Right ventricle myocardium superior (tissue), 1 donor: ENCODE results near the gene ZNF502. TPM values are rescaled to one million over a fixed set of nuclear protein-coding genes. Genes with fewer than 3 reads are reported as not detected.
"Not testable (repeated sequence)": the region's sequence is repeated elsewhere in the genome, so short reads cannot be mapped to it uniquely, and the experiment has no call there.

Source experiments
- ATAC-seq: fragments of 200-7000 bp; cut with Tn5 transposase; one replicate; pipeline ENCODE4 v1.9.1; 2020; ENCODE audit warnings: mild to moderate bottlenecking; ENCODE audit not compliant: poor library complexity
- DNase-seq: peaks from one replicate; pipeline ENCODE4 v3.0.0-alpha.2; 2020
- intact Hi-C: fragments of 100-400 bp; cut with DNase I; formaldehyde crosslinking; loops from one replicate; pipeline ENCODE4 v1.11.2; 2022
- long read RNA-seq: library from polyadenylated mRNA; unstranded; transcript quantifications from one replicate; pipeline ENCODE4 v2.0.0, GENCODE V29; 2021
- total RNA-seq: library from RNA; stranded (reverse); fragmentation: NEBNext Ultra II Directional; extraction: Animal tissue kit (Norgen Biotek cat#: 25700); gene quantifications from one replicate; pipeline ENCODE4 v1.2.1, GENCODE V29; 2021
- donor health status: DM: no; HTN: yes; CAD: no; lungs with severe emphysema.

ZNF502 gene
- total RNA-seq: 4.1 TPM
- long read RNA-seq, partial matches to known transcripts: 0 of 7 reads
- long read RNA-seq, other reads (novel, unspliced or antisense): 4 of 7 reads

DNA sequence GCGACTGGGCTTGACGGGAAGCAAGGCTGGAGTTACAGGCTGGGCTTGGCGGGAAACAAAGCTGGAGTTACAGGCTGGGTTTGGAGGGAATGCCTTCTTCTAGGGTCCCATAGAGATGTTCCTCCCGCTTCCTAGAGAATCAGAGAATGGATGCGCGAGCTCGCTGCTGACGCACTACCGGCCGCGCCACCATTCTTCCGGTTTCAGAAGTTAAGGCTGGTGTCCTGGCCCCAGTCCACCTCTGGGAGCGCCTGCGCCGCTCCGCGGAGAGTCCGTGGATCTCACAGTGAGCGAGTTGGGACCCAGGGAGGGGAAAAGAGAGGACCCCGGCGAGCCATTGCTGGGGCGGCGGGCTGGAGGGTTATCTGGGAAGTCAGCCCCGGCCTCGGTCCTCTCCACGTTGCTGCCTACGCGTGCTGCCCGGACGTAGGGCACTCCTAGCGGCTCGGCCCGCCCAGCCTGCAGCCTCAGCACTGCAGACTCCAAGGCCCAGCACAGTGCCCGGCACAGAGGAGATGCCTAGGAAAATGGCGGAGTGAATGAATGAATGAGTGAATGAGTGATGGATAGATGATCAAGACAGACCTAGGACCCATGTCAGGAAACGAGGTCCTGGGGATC, at the start of gene ZNF502:
ZNF502 (plus strand) TSS at position 206 of the 621 bp plus-strand sequence. CDS start 7,602 bp downstream, outside the sequence.
- peak; percentile 93 for DNase-seq
- intact Hi-C loops: loop anchor here (10.0 kb wide), 1 partner anchor 52 kb away; the partner anchor contains the start of genes KIAA1143 and KIF15

DNA sequence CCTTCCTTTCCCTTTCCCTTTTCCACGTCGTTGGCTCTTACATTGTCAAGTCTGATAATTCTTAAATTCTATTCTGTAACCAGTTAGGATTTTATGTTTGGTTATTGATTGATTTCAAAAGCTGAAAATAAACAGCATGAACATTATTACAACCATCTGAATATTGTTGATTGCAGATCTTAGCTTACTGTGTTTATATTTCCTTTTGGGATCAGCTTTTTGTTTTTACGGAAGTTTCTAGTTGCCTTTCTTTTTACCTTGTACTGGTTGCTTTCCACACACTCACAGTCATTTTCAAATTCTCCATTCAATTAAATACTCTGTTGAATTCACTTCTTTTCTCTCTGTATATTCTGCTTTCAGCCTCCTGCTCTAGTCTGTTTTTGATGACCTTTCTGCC, 47.3 kb upstream of the ZNF502 start:
- intact Hi-C loops: no loop called here
- no peak for DNase-seq
- ATAC-seq: no peak

More for the DNA sequence above, at the start of gene ZNF502:
- ATAC-seq: peak; percentile 100

DNA sequence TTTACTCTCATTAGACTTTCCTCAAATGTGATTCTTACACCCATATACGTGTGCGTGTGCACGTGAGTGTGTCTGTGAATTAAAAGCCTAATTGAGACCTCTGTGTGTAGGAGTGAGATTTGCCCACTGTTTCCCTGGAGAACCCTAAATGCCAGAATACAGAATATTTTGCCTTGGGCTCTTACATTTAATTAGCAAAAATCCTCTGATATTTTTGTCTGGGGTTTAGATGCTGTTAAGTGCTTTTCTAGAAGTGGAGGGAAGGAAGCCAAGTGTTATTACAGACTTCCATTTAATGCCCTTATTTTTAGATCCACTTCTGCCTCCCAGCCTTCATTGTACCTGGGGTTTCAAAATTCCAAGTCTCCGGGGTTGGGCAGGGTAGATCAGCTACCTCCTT, 46.1 kb upstream of the ZNF502 start:
- no peak for ATAC-seq
- no peak for DNase-seq
- intact Hi-C loops: no loop called here

DNA sequence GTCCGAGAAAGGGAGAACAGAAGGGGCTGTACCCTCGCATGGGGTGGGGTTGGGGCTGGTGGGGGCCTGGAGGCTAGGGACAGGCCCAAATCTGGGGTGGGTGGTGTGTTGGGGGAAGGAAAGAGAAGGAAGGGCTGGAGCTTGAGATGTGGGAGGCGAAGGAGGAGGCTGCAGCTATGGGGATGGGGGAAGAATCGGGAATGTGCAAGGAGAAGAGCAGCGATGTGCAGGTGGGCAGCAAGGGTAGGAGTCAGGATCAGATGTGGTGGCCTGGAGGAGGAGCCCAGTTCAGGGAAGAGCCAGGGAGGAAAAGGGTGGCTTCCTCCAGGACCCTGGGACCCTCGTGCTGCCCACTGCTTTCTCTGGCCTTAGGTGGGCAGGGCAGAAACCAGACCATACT, 42.7 kb upstream of the ZNF502 start:
- DNase-seq (no peak), ATAC-seq (no peak)

DNA sequence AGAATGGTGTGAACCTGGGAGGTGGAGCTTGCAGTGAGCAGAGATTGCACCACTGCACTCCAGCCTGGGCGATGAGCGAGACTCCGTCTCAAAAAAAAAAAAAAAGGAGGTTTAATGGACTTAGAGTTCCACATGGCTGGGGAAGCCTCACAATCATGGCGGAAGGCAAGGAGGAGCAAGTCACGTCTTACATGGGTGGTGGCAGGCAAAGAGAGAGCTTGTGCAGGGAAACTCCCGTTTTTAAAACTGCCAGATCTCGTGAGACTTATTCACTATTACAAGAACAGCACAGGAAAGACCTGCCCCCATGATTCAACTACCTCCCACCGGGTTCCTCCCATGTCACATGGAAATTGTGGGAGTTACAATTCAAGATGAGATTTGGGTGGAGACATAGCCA, 39.0 kb upstream of the ZNF502 start:
- ATAC-seq, intact Hi-C loops, DNase-seq: not testable (repeated sequence)

More for the DNA sequence above, 42.7 kb upstream of the ZNF502 start:
- intact Hi-C loops: no loop called here

DNA sequence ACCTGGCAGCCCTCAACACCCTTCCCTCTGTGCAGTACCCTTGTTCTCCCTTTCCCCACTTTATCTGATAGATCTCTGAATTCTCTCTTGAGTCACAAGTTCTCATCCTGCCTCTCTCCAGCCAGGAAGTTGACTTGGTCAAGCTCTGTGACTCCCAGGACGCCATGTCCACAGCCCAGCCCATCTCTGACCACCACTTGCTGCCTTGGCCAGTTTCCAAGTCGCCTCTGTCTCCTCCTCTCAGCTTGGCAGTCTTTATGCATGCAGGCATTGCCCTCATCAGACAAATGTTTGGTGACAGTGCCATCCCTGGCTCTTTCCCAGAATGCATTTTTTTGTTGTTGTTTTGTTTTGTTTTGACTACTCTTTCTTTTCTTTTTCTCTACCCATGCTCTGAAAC, 38.2 kb upstream of the ZNF502 start:
- ATAC-seq: no peak
- no peak for DNase-seq
- intact Hi-C loops: no loop called here

DNA sequence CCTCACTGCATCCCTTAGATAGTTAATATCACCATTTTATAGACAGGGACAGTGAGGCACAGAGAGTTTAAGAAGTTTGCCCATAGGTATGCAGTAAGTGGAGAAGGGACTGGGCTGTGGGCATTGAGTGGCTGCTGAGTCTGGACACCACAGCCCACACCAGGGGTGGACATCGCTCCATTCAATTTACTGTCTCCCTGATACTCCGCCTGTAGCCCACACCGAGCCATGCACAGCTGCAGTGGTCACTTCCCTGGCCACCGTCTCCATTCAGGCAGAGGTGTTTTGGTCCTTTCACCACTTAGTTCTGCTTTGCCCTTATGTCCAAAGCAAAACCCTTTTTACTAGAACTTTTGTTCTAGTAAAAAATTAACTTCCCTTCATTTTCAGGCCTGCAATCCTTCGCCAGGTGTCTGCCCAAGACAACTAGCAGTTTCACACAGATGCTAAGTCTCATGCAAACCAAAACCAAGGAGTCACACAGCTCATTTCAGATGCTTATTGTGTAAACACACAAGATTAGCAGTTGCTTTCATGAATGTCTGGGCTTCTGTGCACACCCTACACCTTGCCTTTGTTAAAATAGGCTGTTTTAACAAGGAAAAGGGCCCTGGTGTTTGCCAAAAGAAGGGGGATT, 33.9 kb upstream of the ZNF502 start:
- no peak for ATAC-seq
- intact Hi-C loops: no loop called here
- DNase-seq: no peak

DNA sequence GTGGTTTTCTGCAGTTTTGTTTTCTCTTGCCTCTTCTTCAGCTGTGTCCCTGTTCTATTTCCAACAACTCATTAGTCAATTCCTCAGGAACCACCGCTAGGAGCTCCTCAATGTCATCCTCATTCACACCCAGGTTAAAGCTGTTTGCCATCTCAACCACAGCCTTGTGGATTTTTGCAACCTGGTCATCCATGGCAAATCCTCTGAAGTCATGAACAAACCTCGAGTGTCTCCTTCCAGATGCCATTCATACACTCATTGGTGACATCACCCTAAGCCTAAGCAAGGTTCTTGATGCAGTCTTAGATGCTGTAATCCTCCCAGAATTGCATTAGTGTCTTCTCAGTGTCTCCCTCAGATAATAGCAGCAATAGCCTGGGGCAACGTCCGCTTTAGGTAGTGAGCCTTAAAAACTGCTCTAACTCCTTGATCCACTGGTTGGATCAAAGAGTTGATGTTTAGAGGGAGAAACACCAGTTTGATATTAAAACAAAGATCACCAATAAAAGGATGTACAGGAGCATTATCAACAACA, 31.5 kb upstream of the ZNF502 start:
- ATAC-seq (no peak), DNase-seq (no peak)
- intact Hi-C loops: no loop called here

DNA sequence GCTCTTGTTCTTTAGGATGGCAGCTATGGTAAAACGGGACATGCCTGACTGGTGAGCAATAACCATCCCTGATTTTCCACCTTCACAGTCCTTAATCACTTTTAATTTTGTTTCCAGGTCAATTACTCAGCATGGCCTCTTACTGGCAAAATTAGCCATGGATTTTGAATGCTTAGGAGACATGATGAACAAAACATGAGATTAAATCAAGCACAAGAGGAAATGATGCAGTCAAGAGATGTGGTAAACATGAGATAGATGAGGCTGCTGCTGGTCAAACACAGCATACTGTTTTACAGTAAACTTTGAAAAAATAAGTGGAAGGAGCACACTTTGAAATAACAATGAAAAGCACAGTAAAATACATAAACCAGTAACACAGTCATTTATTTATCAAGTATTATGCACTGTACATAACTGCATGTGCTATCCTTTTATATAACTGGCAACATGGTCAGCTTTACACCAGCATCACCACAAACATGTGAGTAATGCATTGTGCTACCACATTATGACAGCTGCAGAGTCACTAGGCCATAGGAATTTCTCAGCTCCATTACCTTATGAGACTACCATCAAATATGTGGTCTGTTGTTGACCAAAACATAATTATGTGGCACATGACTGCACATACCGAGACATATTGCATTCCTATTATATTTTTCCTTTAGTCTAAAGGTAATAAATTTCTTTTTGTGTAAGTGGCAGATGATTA, 30.1 kb upstream of the ZNF502 start:
- DNase-seq (no peak), ATAC-seq (no peak)
- intact Hi-C loops: no loop called here

DNA sequence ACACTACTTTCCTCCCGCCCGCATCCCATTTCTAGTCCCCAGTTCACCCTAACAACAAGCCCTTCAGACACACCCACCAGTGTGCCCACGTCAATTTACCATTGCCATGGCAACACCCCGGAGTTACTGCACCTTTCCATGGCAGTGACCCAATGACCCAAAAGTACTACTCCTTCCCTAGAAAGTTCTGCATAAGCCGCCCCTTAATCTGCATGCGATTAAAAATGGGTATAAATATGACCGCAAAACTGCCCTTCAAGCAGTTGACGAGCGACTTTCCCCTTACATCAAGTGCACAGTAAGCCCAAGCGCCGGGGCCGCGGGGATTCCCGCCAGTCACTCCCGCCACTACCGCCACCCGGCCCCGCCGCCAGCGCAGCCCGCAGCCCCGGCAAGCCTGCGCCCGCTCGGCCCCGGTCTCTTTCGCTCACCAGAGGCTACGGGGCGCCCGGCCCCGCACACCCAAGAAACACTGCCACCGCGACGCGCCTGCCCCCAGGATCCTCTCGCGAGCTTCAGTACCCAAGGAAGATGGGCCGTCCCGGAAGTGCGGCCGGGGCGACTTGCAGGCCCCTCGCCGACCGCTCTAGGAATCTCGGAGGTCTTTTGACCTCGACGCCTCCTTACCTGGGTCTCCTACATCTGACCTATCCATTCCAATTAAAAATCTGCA, 27.2 kb upstream of the ZNF502 start:
- intact Hi-C loops: no loop called here

DNA sequence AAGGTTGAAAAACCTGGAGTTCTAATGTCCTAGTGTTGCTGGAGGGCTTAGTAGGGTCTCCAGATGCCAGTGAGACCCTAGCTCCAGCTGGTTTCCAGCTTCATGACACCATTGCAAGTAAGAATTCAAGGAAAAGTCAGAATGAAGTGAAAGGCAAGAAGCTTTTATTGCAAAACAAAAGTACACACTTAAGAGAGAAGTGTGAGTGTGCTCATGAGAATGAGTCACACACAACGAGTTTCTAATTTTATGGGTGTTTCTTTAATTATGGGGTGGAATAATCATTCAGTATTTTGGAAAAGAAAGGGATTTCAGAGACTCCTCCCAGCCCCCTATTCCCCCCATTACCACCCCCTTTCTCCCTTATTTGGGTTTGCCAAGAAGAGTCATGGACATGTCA, 24.6 kb upstream of the ZNF502 start:
- DNase-seq: no peak
- intact Hi-C loops: no loop called here
- ATAC-seq: no peak

More for the DNA sequence above, 27.2 kb upstream of the ZNF502 start:
- peak; percentile 99 for ATAC-seq
- peak; percentile 89 for DNase-seq

DNA sequence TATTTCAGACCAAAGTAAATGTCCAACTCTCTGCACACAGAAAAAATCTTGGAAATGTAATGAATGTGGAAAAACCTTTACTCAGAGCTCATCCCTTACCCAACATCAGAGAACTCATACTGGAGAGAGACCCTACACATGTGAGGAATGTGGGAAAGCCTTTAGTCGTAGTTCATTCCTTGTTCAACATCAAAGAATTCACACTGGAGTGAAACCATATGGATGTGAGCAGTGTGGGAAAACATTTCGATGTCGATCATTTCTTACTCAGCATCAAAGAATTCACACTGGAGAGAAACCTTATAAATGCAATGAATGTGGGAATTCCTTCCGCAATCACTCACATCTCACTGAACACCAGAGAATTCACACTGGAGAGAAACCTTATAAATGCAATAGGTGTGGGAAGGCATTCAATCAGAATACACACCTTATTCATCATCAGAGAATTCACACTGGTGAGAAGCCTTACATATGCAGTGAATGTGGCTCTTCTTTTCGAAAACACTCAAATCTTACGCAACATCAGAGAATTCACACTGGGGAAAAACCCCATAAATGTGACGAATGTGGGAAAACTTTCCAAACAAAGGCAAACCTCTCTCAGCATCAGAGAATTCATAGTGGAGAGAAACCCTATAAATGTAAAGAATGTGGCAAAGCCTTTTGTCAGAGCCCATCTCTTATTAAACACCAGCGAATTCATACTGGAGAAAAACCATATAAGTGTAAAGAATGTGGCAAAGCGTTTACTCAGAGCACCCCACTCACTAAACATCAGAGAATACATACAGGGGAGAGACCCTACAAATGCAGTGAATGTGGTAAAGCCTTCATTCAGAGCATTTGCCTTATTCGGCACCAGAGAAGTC, 9.0 kb downstream of the ZNF502 start:
- no peak for ATAC-seq
- no peak for DNase-seq
- intact Hi-C loops: loop anchor here (10.0 kb wide), 1 partner anchor 77 kb away; the partner anchor contains the start of gene ZNF35

DNA sequence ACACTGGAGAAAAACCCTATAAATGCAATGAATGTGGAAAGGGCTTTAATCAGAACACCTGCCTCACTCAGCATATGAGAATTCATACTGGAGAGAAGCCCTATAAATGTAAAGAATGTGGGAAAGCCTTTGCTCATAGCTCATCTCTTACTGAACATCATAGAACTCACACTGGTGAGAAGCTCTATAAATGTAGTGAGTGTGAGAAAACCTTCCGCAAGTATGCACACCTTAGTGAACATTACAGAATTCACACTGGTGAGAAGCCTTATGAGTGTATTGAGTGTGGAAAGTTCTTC, 9.6 kb downstream of the ZNF502 start:
- intact Hi-C loops: loop anchor here (10.0 kb wide), 1 partner anchor 77 kb away; the partner anchor contains the start of gene ZNF35
- ATAC-seq (no peak), DNase-seq (no peak)

DNA sequence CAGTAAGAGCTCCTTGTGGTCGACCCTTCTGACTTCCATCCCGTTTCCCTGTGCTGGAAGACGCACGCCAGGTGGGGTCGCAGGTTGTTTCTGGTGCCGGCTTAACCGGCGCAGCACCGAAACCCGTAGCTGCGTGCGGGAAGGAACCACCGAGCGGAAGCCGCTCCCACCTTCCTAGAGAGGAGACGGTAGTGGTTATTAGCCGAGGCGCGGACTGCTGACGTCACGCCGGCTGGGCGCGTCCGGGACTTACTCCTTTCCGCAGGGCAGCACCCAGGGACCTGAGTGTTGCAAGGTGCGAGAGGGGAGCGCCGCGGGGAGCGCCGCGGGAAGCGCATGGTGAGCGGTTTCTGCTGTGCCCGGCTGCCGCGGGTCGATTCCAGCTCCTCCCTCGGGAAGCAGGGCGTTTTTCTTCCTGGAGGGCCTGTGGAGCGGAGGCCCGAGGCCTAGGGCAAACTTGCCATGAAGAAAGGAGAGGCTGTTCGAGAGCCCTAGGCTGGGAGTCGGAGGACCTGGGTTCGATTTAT, 17.0 kb downstream of the ZNF502 start, which contains the start of gene ZNF501:
ZNF501 (plus strand) TSS at position 252 of the 527 bp plus-strand sequence. CDS start 4,787 bp downstream, outside the sequence.
- intact Hi-C loops: loop anchor here (10.0 kb wide), 1 partner anchor 85 kb away; the partner anchor contains the start of gene ZNF35
- peak; percentile 98 for DNase-seq

DNA sequence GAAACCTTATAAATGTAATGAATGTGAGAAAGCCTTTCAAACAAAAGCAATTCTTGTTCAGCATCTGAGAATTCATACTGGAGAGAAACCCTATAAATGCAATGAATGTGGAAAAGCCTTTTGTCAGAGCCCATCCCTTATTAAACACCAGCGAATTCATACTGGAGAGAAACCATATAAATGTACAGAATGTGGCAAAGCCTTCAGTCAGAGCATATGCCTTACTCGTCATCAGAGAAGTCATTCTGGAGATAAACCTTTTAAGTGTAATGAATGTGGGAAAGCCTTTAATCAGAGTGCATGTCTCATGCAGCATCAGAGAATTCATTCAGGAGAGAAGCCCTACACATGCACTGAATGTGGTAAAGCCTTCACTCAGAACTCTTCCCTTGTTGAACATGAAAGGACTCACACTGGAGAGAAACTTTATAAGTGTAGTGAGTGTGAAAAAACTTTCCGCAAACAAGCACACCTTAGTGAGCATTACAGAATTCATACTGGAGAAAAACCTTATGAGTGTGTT, 22.2 kb downstream of the ZNF502 start:
- no peak for DNase-seq
- ATAC-seq: no peak
- intact Hi-C loops: no loop called here

More for the DNA sequence above, 17.0 kb downstream of the ZNF502 start, which contains the start of gene ZNF501:
- ATAC-seq: peak; percentile 100

DNA sequence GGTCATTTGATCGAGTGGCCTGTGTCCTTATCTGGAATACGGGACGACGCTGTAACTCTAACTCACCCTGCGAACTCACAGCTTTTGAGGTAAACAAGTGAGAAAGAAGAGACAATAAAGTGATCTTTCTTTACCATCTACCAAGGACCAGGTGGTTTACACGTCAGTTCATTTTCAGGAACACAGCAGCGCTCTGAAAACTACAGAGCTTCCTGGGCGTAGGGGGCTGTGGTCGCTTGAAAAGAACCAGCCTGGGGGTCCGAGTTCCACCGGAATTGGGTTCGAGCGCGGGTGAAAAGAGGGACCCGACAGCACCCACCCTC, 48.6 kb downstream of the ZNF502 start:
- intact Hi-C loops: loop anchor here (5.0 to 10.0 kb wide), 2 partner anchors 46 to 101 kb away; partner anchors contain the start of genes TMEM42 and ZNF502
- ATAC-seq (no peak), DNase-seq (no peak)
